NK-92 treated with Interleukin-12 subunit alpha and Interleukin-12 subunit beta, amount 100 ng/mL, for 24 hours (cell line): ENCODE results near the gene SLC25A25.

Source experiments
- DNase-seq: peaks from one replicate; lab custom pipeline; 2025; lab: John Stamatoyannopoulos, UW

SLC25A25 gene

DNA sequence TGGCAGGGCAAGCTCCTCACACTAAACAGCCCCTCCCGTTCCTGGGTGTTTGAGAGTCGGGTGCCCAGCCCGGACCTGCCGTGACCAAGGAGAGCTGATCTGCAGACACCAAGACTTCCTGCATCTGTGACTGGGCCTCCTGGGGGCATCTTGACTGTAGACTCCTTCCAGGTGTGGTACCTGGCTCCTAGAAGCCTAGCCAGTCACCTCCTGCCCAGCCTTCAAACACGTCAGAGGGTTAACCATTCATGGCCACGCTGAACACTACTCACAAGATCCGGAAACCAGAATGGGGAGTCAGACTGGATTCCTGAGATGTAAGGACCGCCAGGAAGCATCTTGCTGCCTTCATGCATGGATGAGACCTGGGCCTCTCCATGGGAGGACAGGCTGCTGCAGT, 77.5 kb downstream of the SLC25A25 start:
- DNase-seq = no peak

DNA sequence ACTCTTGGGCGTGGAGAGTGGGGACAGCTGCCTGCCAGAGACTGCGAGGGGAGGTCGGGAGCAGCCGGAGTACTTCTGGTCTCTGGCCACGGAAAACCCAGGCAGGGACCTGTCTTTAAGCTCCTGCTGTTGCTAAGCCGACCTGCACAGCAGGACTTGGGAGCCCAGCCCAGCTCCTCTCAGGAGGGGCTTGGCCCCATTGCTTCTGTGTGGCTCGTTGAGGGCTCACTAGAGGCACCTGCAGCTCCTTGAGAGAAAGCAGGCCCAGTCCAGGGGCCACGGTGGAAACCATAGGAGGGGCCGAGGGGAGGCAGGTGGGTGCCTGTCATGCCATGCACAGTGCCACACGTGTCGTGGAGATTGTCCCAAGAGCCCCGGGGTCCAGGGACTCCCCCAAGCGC, 77.9 kb downstream of the SLC25A25 start:
- DNase-seq = no peak

DNA sequence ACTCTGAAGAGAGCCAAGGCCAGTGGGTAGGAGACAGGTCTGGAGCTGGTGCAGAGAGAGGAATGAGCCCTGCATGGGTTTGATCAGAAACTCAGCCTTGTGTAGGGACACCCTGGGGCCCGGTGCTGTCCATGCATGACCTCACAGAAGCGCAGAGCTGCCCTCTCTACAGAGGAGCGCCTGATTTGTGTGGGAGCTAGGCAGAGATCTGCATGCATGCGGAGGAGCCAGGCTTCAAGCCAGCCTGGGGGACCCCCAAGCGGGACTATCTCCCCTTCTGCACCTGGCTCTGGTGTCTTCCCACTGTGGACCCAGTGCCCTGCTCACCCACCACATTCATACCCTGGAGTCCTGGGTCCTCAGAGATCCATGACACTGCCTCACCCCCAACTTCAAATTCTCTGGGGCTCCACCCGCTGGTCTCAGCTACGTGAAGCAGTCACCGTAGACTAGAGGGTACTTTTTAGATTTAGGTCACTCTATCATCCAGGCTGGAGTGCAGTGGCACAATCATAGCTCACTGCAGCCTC, 78.6 kb downstream of the SLC25A25 start:
- DNase-seq = no peak

DNA sequence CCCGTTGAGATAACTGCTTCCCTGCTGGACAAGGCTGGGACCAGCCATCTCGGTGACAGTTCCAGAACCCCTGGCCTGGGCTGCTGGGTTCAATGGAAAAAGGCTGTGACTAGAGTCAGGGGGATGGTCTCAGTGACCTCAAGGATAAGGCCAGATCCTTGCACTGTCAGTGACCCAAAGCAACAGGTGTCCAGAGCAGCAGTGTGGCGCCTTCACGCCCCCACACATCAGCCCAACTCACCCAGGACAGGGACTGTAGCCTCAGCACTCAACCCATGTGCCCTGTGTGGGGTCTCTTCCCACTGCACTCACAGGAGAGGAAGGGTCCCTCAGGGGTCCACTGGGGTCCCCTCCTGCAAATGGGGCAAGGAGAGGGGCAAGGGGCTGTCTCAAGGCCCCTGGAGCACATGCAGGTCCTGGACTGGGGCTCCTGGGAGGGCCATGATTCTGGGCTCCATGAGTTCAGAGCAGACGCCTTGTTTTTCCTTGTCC, 80.5 kb downstream of the SLC25A25 start:
- DNase-seq = no peak

DNA sequence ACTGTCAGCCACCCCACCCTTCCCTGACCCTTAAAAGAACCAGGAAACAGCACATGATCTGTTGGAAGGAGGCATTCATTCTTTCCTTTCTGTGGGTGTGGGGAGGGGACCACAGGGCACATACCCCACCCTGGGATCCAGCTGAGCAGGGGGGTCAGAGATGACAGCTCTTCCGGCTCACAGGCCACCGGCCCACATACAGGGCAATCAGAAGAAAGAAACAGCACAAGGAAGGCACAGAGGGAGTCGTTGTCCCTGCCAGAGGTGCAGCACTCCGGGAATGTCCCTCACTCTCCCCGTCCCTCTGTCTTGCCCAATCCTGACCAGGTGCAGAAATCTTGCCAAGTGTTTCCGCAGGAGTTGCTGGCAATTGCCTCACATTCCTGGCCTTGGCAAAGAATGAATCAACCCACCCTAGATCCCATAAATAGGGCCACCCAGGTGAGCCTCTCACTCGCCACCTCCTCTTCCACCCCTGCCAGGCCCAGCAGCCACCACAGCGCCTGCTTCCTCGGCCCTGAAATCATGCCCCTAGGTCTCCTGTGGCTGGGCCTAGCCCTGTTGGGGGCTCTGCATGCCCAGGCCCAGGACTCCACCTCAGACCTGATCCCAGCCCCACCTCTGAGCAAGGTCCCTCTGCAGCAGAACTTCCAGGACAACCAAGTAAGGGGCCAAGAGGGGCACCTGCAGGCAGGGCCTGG, 81.1 kb downstream of the SLC25A25 start, which contains the start of gene LCN2:
LCN2 (plus strand) TSS at position 453 of the 701 bp plus-strand sequence; CDS start at position 526, 73 bp downstream.
- DNase-seq = no peak

DNA sequence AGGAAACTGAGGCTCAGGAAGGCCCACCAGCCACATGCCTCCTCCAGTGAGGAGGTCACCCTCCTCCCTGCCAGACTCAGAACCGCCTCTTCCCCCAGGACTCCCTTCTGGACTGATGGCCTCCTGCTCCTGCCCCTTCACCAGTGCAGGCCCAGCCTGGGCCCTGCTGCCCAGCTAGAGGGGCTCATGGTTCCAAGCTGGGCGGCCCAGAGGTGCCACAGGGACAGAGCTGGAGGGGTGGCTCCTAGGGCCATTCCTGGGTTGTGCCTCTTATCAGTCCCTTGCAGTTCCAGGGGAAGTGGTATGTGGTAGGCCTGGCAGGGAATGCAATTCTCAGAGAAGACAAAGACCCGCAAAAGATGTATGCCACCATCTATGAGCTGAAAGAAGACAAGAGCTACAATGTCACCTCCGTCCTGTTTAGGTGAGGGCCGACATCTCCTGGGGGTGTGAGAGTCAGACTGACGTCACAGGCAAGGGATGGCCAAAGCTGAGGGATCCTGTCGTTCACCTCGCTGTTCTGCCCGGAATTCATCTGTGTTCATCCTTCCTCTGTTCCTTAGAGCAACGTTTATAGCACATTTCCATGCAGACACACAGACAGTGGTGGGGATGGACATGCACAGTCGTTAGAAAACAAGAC, 82.0 kb downstream of the SLC25A25 start:
- DNase-seq = no peak

DNA sequence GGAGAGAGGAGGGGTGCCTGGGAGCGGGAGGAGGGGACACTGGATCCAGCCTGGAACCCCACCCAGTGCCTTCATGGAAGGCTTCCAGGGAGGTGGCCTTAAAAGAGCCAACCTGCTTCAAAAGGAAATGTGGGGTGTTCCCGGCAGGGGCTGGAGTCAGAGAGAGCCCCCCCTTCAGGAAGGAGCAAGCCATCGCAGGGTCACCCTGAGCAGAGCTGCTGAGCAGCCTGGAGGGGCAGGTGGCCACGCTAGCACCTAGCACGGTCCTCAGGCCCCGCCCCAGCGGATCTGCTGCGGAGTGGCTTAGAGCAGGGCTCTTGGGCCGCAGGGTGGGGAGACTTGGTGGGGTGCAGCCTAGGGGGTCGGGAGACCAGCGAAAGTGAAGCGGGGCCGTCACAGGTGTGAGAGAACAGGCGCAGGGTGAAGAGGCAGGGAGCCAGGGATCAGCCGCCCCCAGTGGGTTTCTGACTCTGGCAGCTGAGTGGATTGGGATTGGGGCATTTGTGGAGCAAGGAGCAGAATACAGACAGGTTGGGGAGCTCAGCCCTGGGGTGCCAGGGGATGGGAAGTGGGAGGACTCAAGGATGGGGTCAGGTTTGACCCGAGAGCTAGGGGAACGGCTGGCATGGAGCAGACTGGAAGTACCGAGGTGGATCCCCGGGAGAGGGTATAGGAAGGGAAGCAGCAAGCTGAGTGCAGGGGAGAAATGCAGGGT, 82.7 kb downstream of the SLC25A25 start:
- DNase-seq = no peak

DNA sequence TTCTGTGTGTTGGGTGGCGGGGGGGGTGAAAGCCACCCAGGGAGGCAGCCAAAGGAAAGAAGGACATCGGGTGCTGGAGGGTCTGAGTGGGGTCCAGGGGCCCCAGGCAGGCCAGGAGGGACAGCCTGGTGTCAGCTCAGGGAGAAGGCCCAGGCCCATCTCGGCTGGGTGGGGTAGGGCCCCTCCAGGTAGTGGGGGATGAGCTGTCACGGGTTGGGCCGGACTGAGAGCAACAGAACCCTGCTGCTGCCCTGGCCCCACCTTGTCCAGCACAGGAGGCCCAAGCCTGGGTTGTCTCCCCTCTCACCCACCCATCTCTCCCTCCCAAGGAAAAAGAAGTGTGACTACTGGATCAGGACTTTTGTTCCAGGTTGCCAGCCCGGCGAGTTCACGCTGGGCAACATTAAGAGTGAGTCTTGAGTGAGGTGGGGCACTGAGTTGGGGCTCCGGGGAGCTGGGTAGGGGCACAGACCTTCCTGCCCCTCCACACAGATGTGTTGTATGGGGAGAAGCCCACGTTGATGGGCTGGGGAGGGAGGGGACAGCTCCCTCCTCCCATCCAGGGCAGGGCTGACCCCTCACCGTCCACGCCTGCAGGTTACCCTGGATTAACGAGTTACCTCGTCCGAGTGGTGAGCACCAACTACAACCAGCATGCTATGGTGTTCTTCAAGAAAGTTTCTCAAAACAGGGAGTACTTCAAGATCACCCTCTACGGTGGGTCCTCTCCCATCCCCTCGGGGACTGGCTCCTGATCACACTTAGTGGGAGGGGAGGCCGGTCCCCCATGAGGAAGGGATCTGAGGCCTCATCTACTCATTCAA, 83.5 kb downstream of the SLC25A25 start:
- DNase-seq = no peak

DNA sequence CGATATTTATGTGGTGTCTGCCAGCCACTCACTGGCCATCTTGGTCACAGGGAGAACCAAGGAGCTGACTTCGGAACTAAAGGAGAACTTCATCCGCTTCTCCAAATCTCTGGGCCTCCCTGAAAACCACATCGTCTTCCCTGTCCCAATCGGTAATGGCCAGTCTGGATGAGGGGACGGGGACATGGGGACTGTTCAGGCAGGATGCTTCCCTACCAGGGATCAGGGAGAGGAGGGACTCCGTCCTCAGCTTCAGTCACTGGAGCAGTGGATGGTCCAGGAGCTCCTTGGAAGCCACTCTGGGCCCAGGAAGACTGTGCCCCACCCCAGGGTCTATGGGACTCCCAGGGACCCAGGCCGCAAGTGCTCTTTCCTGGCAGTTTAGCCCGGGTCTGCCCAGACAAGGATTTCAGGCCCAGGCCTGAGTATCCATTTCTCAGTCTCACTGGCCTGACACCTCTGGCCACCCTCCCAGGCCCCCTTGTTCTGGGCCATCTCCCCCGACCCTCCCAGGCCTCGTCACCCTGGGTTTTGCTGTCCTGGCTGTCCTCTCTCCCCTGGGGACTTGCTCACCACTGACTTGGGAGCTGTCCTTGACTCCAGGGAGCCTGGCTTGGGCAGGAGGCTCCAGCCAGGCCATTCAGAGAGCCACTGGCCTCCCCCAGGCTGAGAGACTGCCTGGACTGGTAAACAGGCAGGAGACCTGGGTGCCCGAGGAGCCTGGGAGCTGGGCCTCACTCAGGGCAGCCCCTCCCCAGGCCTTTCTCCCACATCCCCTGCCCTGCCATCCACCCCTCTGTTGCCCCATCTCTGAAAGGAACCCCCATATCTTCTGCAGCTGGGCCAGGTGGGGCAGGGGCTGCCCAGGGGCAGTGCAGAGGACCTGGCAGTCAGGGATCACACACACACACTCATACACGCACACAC, 84.4 kb downstream of the SLC25A25 start:
- no peak for DNase-seq

DNA sequence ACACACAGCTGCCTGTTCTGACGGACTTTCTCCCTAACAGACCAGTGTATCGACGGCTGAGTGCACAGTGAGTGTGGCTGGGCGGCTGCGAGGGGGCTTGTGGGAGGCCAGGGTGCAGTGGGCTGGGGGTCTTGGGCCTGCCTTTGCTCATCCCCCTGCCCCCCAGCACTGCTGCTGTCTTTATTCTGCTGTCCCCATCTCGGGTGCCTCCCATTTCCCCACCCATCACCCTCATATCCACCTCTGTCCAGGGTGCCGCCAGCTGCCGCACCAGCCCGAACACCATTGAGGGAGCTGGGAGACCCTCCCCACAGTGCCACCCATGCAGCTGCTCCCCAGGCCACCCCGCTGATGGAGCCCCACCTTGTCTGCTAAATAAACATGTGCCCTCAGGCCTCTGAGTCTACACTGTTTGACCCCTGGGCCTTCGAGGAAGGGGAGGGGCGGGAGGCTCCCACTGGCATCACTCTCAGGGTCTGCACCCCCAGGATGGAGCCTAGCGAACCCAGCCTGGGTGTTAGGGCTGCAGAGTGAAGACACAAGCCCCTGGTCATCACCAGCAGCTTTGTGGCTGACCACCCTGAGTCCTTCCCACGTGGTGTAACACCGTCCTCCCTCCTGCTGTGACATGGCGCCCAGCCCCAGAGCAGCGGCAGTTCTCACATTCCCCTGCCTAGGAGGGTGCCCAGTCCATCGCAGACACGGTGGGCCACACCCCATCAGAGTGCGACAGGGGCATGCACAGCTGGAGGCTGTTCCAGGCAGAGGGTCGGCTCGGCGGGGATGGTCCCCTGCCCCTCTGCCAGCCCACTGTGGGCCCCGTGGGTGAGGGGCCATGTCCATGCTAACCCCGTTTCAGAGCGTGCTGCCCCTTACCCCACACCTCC, 85.3 kb downstream of the SLC25A25 start:
- no peak for DNase-seq

DNA sequence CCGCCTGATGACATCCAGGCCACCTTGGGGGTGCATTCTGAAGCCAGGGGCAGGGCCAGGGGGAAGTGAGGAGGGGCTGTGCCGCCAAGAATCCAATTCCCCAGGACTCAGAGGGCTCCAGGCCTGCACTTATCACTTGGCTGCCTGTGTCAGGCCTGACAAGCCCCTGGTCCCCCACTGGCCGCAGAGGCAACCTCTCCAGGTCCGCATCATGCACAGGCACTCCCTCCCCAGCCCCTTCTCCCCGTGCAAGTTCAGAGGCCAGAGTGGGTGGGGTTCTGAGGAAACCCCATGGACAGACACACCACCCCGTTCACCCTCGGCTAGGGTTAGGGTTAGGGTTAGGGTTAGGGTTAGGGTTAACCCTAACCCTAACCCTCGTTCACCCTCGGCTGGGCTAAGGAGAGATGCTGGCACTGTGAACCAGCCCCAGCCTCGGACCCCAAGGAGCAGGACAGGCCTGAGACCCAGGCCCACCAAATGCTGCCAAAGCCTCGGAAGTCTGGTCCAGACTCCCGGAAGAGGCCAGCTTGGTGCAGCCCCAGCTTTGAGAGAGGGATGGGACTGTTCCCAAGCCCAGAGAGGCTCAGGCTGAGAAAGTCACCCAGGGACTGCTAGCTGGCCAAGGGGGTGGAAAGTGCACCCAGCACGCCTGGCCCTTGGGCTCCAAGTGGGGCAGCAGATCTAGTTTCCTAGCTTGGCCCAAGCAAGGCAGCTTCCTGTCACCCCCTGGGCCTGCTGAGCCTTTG, 86.1 kb downstream of the SLC25A25 start:
- DNase-seq = no peak

DNA sequence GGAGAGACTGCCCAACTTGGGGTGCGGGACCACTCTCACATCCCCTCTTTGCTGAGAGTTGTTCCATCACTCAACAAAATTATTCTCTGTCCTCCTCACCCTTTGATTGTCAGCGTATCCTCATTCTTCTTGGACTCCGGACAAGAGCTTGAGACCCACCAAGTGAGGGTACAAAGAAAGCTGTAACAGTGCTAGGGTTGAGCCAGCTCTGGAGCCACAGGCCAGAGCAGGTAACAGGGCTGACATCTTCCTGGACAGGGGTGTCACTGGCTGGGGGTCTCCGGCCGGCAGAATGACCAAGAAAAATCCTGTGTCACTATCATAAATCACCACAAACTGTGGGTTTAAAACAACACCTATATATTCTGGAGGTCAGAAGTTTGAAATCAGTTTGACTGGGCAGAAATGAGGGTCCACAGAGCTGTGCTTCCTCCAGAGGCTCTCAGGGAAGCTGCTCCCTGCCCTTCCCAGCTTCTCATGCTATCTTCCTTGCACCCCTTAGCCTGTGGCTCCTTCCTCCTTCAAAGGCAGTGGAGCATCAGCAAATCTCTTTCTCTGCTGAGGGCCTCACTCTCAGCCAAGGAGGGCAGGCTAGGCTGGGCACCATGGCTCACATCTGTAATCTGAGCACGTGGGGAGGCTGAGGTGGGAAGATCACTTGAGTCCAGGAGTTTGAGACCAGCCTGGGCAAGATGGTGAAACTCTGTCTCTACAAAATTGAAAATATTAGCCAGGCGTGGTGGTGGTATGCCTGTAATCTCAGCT, 87.9 kb downstream of the SLC25A25 start:
- DNase-seq = no peak
